ENCODE results near the gene IGFBP5.

The IGFBP5 gene

DNA sequence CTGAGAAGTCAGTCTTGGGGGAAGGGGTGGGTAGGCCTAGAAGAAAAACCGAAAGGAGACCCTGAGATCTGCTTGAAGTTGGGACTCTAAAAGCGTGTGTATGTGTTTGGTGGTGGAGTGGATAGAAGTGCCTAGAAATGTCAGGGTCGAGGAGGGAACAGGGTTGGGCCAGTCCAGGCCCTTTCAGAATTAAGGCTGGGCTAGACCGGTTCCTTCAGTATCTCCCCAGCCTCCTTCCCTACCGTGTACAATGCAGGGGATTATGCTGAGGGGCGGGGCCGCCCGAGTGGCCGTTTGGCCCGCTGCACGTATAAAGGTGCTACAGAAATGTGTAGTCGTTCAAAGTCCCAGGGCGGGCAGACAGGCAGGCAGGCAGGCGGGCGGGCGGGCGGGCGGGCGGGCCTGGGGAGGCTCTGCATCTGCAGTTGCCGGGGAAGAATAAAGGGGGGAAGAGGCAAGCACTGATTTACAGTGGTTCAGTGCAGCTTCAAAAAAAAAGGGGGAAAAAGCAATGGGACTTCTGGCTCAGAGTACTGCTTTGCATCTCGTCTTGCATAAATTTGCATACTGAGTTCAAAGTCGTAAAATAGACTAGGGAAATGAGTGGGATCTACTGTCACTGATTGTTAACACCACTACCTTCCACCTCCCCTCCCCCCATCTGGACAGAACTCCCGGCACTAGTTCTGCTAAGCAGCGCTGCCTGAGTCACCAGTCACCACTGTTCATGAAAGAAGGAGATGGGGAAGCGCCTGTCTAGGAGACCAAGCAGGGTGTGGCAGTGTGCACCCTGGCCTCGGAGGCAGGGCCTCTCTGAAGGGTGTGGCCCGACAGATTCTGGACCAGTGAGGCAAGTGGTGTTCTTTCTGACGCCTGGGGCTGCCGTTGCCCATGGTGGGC is 58.5 kb downstream of the IGFBP5 start:
- H3K4me3 ChIP-seq (ENCODE audit: low read depth, low read length) = no peak overlapping the region; the same call in 1 of the 2 replicates
- TF ChIP-seq, protein P1, sequence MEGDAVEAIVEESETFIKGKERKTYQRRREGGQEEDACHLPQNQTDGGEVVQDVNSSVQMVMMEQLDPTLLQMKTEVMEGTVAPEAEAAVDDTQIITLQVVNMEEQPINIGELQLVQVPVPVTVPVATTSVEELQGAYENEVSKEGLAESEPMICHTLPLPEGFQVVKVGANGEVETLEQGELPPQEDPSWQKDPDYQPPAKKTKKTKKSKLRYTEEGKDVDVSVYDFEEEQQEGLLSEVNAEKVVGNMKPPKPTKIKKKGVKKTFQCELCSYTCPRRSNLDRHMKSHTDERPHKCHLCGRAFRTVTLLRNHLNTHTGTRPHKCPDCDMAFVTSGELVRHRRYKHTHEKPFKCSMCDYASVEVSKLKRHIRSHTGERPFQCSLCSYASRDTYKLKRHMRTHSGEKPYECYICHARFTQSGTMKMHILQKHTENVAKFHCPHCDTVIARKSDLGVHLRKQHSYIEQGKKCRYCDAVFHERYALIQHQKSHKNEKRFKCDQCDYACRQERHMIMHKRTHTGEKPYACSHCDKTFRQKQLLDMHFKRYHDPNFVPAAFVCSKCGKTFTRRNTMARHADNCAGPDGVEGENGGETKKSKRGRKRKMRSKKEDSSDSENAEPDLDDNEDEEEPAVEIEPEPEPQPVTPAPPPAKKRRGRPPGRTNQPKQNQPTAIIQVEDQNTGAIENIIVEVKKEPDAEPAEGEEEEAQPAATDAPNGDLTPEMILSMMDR (IDR thresholded peaks at IDR 0.05; ENCODE audit: insufficient read depth, low read length, missing control alignments) = no peak
- CTCF ChIA-PET = interaction anchor here (4.5 kb wide), 1 partner anchor 119 kb away, joined by 36 read pairs; no protein-coding TSS in a partner anchor
- DNase-seq (ENCODE audit: low read depth, low spot score) = no peak
- POLR2A ChIA-PET = no interaction called here

DNA sequence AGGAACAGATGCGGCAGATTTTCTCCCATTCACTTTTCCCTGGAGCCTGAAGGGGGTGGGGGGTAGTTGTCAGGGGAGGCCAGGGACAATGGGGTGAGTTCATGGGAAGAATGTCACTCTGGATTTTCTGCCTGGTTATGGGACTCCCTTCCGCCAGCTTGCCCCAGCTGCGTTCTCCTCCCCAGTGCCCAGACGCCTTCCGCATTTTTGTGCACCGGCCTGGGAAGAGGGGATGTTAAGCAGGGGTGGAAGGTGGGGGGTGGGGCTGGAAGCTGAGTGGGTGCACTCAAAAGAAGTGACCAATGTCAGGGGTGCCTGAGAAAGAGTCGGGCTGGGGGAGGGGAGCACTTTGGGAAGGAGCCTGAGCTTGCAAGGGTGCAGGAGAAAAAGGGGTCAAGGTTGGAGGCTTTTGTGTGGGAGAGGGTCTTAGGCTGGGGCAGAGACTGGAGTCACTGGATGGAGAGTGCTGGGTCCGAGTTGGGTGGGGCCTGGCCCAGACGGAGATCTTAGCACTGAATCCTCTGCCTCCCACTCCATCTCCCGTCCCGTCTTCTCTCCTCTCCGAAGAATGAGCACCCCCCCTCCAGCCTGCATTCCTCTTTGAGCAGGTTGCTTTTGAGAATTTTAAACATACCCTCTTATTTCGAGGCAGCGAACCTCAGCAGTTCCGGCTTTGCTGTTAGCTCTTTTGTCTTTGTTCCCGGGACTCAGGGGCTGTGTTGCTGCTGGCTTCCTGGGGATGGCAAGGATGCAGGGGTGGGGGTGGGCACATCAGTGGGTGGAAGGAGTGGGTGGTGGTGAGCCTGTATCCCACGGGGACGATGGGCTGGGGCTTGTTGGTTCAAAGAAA is 59.4 kb downstream of the IGFBP5 start:
- DNase-seq (ENCODE audit: low read depth, low spot score) = no peak
- ChIA-PET CTCF (interaction anchor here (4.5 kb wide), 1 partner anchor 118 kb away, joined by 36 read pairs; no protein-coding TSS in a partner anchor), POLR2A (no interaction called here)

DNA sequence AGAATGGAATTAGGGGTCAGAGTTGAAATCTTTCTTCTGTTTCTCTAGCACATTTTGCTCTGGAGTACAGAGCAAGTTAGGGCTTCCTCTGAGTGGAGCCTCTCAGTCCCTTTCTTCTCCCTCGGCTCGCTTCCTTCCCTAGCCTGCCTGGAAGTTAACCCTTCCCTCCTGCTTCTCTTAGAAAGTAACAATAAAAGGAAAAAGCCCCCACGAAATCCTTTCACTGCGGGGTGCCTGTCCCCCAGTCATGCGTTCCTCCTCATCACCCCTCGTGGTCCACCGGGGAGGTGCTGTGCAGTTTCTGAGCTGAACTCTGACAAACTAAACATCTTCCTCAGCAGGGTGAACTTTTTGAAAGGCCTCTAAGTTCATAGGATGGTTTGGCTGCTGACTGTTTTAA is 60.2 kb downstream of the IGFBP5 start:
- CTCF ChIA-PET = interaction anchor here (1.1 to 4.5 kb wide), 2 partner anchors 117 to 122 kb away, joined by 3 to 36 read pairs; no protein-coding TSS in a partner anchor
- no peak for DNase-seq (ENCODE audit: low read depth, low spot score)
- peak overlapping the region; percentile 54 for H3K4me3 ChIP-seq (ENCODE audit: low read depth, low read length)
- POLR2A ChIA-PET = no interaction called here
- TF ChIP-seq, protein P1 (IDR thresholded peaks at IDR 0.05; ENCODE audit: insufficient read depth, low read length, missing control alignments) = no peak

More for the DNA sequence above, 59.4 kb downstream of the IGFBP5 start:
- peak overlapping the region; percentile 54 for H3K4me3 ChIP-seq (ENCODE audit: low read depth, low read length)
- TF ChIP-seq, protein P1 (IDR thresholded peaks at IDR 0.05; ENCODE audit: insufficient read depth, low read length, missing control alignments) = no peak

DNA sequence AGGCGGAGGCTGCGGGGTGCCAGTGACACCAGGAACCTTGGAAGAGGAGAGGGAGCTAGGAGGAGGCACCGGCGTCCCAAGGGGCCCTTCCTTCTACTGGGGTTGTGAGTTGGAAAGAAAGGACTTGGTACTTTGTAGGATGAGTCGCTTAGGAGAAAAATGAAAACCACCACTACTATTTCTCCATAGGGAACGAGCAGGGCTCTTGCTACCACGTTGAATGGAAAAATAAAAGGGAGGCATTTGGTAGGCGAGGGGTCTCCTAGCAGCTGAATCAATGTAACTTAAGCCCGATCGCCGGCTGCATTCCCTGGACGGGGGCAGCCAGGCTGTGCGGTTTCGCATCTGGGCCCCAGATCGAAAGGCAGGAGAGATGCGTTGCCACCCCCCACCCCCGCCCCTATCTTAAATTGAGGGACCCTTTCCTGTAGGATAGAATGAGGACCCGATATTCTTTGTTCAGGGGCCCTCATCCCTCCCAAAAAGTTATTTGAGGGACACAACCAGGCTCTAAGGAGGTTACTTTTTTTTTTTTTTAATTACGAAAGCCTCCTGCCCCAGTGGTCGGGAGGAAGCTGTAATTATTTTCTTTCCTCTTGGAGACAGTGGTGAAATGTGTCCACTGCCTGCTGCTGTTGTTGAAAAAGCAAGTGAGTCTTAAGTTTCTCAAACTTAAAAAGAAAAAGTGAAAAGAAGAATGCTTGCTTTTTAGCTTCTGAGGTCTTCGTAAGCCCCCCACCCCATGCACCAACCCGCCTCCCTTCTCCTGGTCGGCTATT is 60.8 kb downstream of the IGFBP5 start:
- ChIA-PET CTCF (interaction anchor here (0.7 to 4.5 kb wide), 3 partner anchors 10 to 121 kb away, joined by 3 to 36 read pairs (median 4); no protein-coding TSS in a partner anchor), POLR2A (no interaction called here)
- TF ChIP-seq, protein P1 (IDR thresholded peaks at IDR 0.05; ENCODE audit: insufficient read depth, low read length, missing control alignments) = no peak
- DNase-seq (ENCODE audit: low read depth, low spot score) = no peak
- peak overlapping the region; percentile 54 for H3K4me3 ChIP-seq (ENCODE audit: low read depth, low read length)

DNA sequence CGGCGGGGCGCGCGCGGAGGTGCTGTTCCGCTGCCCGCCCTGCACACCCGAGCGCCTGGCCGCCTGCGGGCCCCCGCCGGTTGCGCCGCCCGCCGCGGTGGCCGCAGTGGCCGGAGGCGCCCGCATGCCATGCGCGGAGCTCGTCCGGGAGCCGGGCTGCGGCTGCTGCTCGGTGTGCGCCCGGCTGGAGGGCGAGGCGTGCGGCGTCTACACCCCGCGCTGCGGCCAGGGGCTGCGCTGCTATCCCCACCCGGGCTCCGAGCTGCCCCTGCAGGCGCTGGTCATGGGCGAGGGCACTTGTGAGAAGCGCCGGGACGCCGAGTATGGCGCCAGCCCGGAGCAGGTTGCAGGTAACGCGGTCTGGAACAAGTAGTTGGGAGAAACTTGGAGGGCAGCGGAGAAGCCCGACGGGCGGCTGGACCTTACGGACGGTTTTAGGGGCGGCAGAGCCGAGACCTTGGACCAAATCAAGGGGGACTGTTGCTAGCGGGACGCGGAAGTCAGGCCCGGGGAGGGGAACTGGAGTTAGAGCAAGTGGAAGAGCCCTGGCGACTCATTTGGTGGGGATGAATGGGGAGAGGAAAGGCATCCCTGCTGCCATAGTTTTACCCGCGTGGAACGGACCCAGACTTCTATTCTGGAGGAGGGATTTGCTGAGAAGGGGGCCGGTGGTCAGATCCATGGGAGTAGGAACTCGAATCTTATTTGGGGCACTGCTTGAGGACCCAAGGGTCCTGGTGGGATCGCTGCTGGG is 61.6 kb downstream of the IGFBP5 start:
- POLR2A ChIA-PET = no interaction called here
- no peak for DNase-seq (ENCODE audit: low read depth, low spot score)
- CTCF ChIA-PET = interaction anchor here (0.7 to 4.5 kb wide), 2 partner anchors 11 to 116 kb away, joined by 4 to 36 read pairs; no protein-coding TSS in a partner anchor
- H3K4me3 ChIP-seq (ENCODE audit: low read depth, low read length) = peak overlapping the region; percentile 54
- TF ChIP-seq, protein P1 (IDR thresholded peaks at IDR 0.05; ENCODE audit: insufficient read depth, low read length, missing control alignments) = no peak
